ENCODE measurements around the gene FBXO31.
A peak's percentile ranks its signal among the peaks of the same experiment; 100 is the strongest.

The FBXO31 gene

GRCh38 chr16:87305505-87306391, 77.8 kb downstream of the FBXO31 start:
- TF ChIP-seq CTCF (IDR thresholded peaks at IDR 0.05; ENCODE audit: poor library complexity, severe bottlenecking): no peak
- Histone ChIP-seq H3K9me3 (ENCODE audit: severe bottlenecking) (no peaks in the 10 kb centered on the region), H3K4me1 (ENCODE audit: insufficient read depth, poor library complexity, severe bottlenecking) (no peaks in the 10 kb centered on the region), H3K36me3 (ENCODE audit: low read depth) (no peaks in the 10 kb centered on the region), H3K27me3 (ENCODE audit: insufficient read depth, poor library complexity, severe bottlenecking) (no peaks in the 10 kb centered on the region), H3K27ac (ENCODE audit: poor library complexity, severe bottlenecking) (no peak overlapping the region), H3K4me3 (ENCODE audit: severe bottlenecking) (no peak overlapping the region)
- no peak for DNase-seq (ENCODE audit: low spot score)
- ATAC-seq (ENCODE audit: low read depth): no peak; the same call in 2 of the 3 replicates

GRCh38 chr16:87304951-87305350, 78.6 kb downstream of the FBXO31 start:
- Histone ChIP-seq H3K27me3 (ENCODE audit: insufficient read depth, poor library complexity, severe bottlenecking) (no peaks in the 10 kb centered on the region), H3K4me3 (ENCODE audit: severe bottlenecking) (no peak overlapping the region), H3K9me3 (ENCODE audit: severe bottlenecking) (no peaks in the 10 kb centered on the region), H3K27ac (ENCODE audit: poor library complexity, severe bottlenecking) (no peak overlapping the region), H3K36me3 (ENCODE audit: low read depth) (no peaks in the 10 kb centered on the region), H3K4me1 (ENCODE audit: insufficient read depth, poor library complexity, severe bottlenecking) (no peaks in the 10 kb centered on the region)
- DNase-seq (ENCODE audit: low spot score): no peak
- no peak for ATAC-seq (ENCODE audit: low read depth)
- no peak for TF ChIP-seq CTCF (IDR thresholded peaks at IDR 0.05; ENCODE audit: poor library complexity, severe bottlenecking)

GRCh38 chr16:87303962-87304521, 79.5 kb downstream of the FBXO31 start:
- Histone ChIP-seq H3K9me3 (ENCODE audit: severe bottlenecking) (no peaks in the 10 kb centered on the region), H3K4me1 (ENCODE audit: insufficient read depth, poor library complexity, severe bottlenecking) (no peaks in the 10 kb centered on the region), H3K27ac (ENCODE audit: poor library complexity, severe bottlenecking) (no peak overlapping the region), H3K36me3 (ENCODE audit: low read depth) (no peaks in the 10 kb centered on the region), H3K27me3 (ENCODE audit: insufficient read depth, poor library complexity, severe bottlenecking) (no peaks in the 10 kb centered on the region), H3K4me3 (ENCODE audit: severe bottlenecking) (no peak overlapping the region)
- no peak for TF ChIP-seq CTCF (IDR thresholded peaks at IDR 0.05; ENCODE audit: poor library complexity, severe bottlenecking)
- peak; percentile 27 for DNase-seq (ENCODE audit: low spot score)
- ATAC-seq (ENCODE audit: low read depth): no peak

GRCh38 chr16:87303431-87303930, 80.1 kb downstream of the FBXO31 start:
- DNase-seq (ENCODE audit: low spot score) (no peak), ATAC-seq (ENCODE audit: low read depth) (peak; percentile 51; the same call in 1 of the 3 replicates)
- H3K27me3 ChIP-seq (ENCODE audit: insufficient read depth, poor library complexity, severe bottlenecking): no peaks in the 10 kb centered on the region
- no peaks in the 10 kb centered on the region for H3K36me3 ChIP-seq (ENCODE audit: low read depth)
- no peak overlapping the region for H3K27ac ChIP-seq (ENCODE audit: poor library complexity, severe bottlenecking)
- H3K4me3 ChIP-seq (ENCODE audit: severe bottlenecking): no peak overlapping the region
- no peak for TF ChIP-seq CTCF (IDR thresholded peaks at IDR 0.05; ENCODE audit: poor library complexity, severe bottlenecking)
- H3K9me3 ChIP-seq (ENCODE audit: severe bottlenecking): no peaks in the 10 kb centered on the region
- H3K4me1 ChIP-seq (ENCODE audit: insufficient read depth, poor library complexity, severe bottlenecking): no peaks in the 10 kb centered on the region
